HCEC 1CT (cell line): Measurements from ENCODE around the gene P2RY13.

Experiments used
- DNase-seq: peaks from one replicate; pipeline ENCODE4 v3.0.0-alpha.2; 2017

P2RY13 gene

GRCh38 chr3:151289445-151289844, 39.9 kb downstream of the P2RY13 start:
- DNase-seq = no peak

- DNase-seq = no peak
Observed at GRCh38 chr3:151285940-151286339, 43.4 kb downstream of the P2RY13 start.

GRCh38 chr3:151283907-151284461, 45.4 kb downstream of the P2RY13 start:
- peak; percentile 18 for DNase-seq

GRCh38 chr3:151283387-151283786, 46.0 kb downstream of the P2RY13 start:
- DNase-seq = no peak

GRCh38 chr3:151282921-151283320, 46.4 kb downstream of the P2RY13 start:
- DNase-seq = peak; percentile 58

GRCh38 chr3:151281671-151282324, 47.6 kb downstream of the P2RY13 start:
- peak; percentile 10 for DNase-seq

- DNase-seq = no peak
Observed at GRCh38 chr3:151278230-151278629, 51.1 kb downstream of the P2RY13 start, which contains the start of gene P2RY14. Gene P2RY14, minus strand, starts transcription at chr3:151278542. Its CDS starts 64,226 bp downstream, at chr3:151214316.

- DNase-seq = no peak
Observed at GRCh38 chr3:151276687-151277042, 52.7 kb downstream of the P2RY13 start.
